WERI-Rb-1 (cell line): ENCODE measurements around the gene CHST2.

Experiments
- DNase-seq: peaks from one replicate; pipeline ENCODE4 v3.0.0-alpha.2; 2020
- H3K27ac ChIP-seq: fragments of 250-450 bp; sonication (Bioruptor Pico); 2 replicates; pipeline ENCODE4 v1.5.1; 2020; ENCODE audit warnings: mild to moderate bottlenecking, moderate library complexity
- H3K27me3 ChIP-seq: fragments of 250-450 bp; sonication (Bioruptor Pico); 2 replicates; pipeline ENCODE4 v1.5.1; 2021; ENCODE audit warnings: mild to moderate bottlenecking, low read depth, moderate library complexity; ENCODE audit not compliant: insufficient read depth, severe bottlenecking
- H3K36me3 ChIP-seq: fragments of 250-450 bp; sonication (Bioruptor Pico); 2 replicates; pipeline ENCODE4 v1.5.1; 2020; ENCODE audit warnings: mild to moderate bottlenecking, moderate library complexity
- H3K4me3 ChIP-seq: 2 replicates; pipeline ENCODE4 v1.5.1; 2011; ENCODE audit warnings: low read depth, mild to moderate bottlenecking, control low read depth, low read length
- H3K9me3 ChIP-seq: fragments of 250-450 bp; sonication (Bioruptor Pico); 2 replicates; pipeline ENCODE4 v1.5.1; 2021; ENCODE audit warnings: mild to moderate bottlenecking, moderate library complexity; ENCODE audit not compliant: severe bottlenecking
- CTCF ChIP-seq: IDR thresholded peaks from 2 replicates; pipeline ENCODE4 v1.5.1; 2011; ENCODE audit warnings: low read depth, mild to moderate bottlenecking, control low read depth, inconsistent platforms, low read length

The CHST2 gene

GRCh38 chr3:143134471-143134870 is 14.9 kb downstream of the CHST2 start:
- no peak overlapping the region for H3K27ac ChIP-seq
- no peak for DNase-seq
- H3K4me3 ChIP-seq = no peak overlapping the region
- H3K9me3 ChIP-seq = no peaks in the 10 kb centered on the region
- H3K36me3 ChIP-seq = no peaks in the 10 kb centered on the region
- H3K27me3 ChIP-seq = peaks cover 21% of the 10 kb centered on the region
- TF ChIP-seq CTCF = no peak

- TF ChIP-seq CTCF = no peak
- peaks cover 20% of the 10 kb centered on the region for H3K27me3 ChIP-seq
- H3K27ac ChIP-seq = no peak overlapping the region
- H3K4me3 ChIP-seq = no peak overlapping the region
- no peak for DNase-seq
- no peaks in the 10 kb centered on the region for H3K9me3 ChIP-seq
- H3K36me3 ChIP-seq = no peaks in the 10 kb centered on the region
Measured at GRCh38 chr3:143135150-143135549, 15.6 kb downstream of the CHST2 start.

GRCh38 chr3:143137435-143138036 is 18.0 kb downstream of the CHST2 start:
- DNase-seq = no peak
- H3K36me3 ChIP-seq = no peaks in the 10 kb centered on the region
- H3K27ac ChIP-seq = no peak overlapping the region
- H3K4me3 ChIP-seq = no peak overlapping the region
- no peak for TF ChIP-seq CTCF
- peaks cover 12% of the 10 kb centered on the region for H3K27me3 ChIP-seq
- no peaks in the 10 kb centered on the region for H3K9me3 ChIP-seq

GRCh38 chr3:143138953-143139352 is 19.4 kb downstream of the CHST2 start:
- no peaks in the 10 kb centered on the region for H3K36me3 ChIP-seq
- H3K9me3 ChIP-seq = no peaks in the 10 kb centered on the region
- peaks cover 3% of the 10 kb centered on the region for H3K27me3 ChIP-seq
- no peak for DNase-seq
- no peak overlapping the region for H3K27ac ChIP-seq
- no peak overlapping the region for H3K4me3 ChIP-seq
- no peak for TF ChIP-seq CTCF

GRCh38 chr3:143139762-143140161 is 20.2 kb downstream of the CHST2 start:
- H3K9me3 ChIP-seq = no peaks in the 10 kb centered on the region
- no peak for DNase-seq

More at GRCh38 chr3:143139762-143140161, 20.2 kb downstream of the CHST2 start:
- Histone ChIP-seq H3K36me3 (no peaks in the 10 kb centered on the region), H3K27ac (no peak overlapping the region), H3K27me3 (no peaks in the 10 kb centered on the region), H3K4me3 (no peak overlapping the region)
- TF ChIP-seq CTCF = no peak
